ENCODE data around the gene RGS18. TPM values are rescaled to one million over a fixed set of nuclear protein-coding genes. Genes with fewer than 3 reads are reported as not detected.

Gene RGS18, protein sequence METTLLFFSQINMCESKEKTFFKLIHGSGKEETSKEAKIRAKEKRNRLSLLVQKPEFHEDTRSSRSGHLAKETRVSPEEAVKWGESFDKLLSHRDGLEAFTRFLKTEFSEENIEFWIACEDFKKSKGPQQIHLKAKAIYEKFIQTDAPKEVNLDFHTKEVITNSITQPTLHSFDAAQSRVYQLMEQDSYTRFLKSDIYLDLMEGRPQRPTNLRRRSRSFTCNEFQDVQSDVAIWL
- polyA plus RNA-seq (2011; rRNA removed) (not detected in 2 replicates), polyA plus RNA-seq (2017; fragmentation: RNase III; extraction: RNeasy Plus Mini Kit Qiagen cat#74134 plus additional on column Dnase treatment) (not detected in 3 replicates), polyA minus RNA-seq (2011; rRNA and poly(A)+ RNA removed) (not detected in 2 replicates)
- polyA plus RNA-seq (2012; cell fraction: cytosol; rRNA removed) = not detected in 2 replicates
- polyA plus RNA-seq (2012; cell fraction: nucleus; rRNA removed) = not detected in 2 replicates

DNA sequence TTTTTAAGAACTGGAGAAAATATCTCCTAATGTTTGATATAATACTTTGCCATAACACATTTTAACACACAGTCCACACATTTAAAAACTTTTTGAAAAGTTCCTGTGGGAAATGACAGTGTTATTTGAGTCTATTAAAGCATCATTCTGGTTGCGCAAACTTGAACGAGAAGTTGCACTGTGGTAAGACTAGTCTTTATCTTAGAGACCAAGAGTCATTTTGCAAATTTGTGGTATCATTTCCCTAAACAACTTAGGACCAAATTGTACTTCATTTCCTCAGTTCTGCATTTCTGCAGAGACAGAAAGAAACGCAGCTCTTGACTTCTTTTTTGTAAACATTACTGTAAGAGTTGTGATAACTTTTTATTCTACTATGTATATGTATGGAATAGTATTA, at the start of gene RGS18:
Gene RGS18 (plus strand): TSS at position 282 of the 400 bp plus-strand sequence. CDS start 176 bp downstream, outside the sequence.
- CTCF ChIA-PET = no interaction called here
- FAIRE-seq (no peak), ATAC-seq (no peak), DNase-seq (ENCODE audit: low read depth in 1 of 2, low spot score in 1 of 2) (no peak)
- WGBS (ENCODE audit: missing lambda C conversion rate) = 65% methylated on average over 3 of the region's 3 CpGs
- TF ChIP-seq CEBPB (IDR thresholded peaks at IDR 0.05) (0 out of 4 replicates have a peak, but pooled peaks of 1 of the 2 experiments have one; percentile 13), KDM1A (IDR thresholded peaks at IDR 0.05; ENCODE audit: low read depth) (no peak)
- Histone ChIP-seq H3K9me3 (no peaks in the 10 kb centered on the region), H3K4me3 (no peak within 1 kb of the TSS), H3K4me2 (no peak within 1 kb of the TSS), H3K4me1 (no peaks in the 10 kb centered on the region), H3K27ac (no peak within 1 kb of the TSS)
- POLR2A ChIA-PET = no interaction called here

DNA sequence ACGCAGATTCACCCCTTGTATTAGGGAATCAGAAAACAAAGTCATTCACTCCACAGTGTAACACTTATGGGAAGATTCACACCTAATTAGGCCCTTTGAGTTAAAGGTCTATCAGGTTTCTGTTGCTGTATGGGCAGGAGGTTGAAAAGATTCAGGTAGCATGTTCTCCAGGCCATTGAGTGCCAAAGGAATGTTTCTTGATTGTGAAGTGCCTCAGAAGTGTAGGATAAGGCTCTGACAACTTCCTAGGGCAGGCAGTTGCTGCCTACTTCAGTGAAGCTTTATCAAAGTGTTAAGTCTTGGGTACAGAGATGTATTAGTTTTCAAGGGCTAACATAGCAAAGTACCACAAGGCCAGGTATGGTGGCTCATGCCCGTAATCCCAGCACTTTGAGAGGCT, 48.7 kb upstream of the RGS18 start:
- DNase-seq (ENCODE audit: low read depth in 1 of 2, low spot score in 1 of 2) = no peak
- TF ChIP-seq BHLHE40 (IDR thresholded peaks at IDR 0.05; ENCODE audit: low read depth, low read length) = no peak
- TF ChIP-seq CBX8 (IDR thresholded peaks at IDR 0.05) = no peak
- TF ChIP-seq, protein P1, sequence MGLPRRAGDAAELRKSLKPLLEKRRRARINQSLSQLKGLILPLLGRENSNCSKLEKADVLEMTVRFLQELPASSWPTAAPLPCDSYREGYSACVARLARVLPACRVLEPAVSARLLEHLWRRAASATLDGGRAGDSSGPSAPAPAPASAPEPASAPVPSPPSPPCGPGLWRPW (IDR thresholded peaks at IDR 0.05) = no peak
- no peak for TF ChIP-seq POLR2AphosphoS2 (conservative IDR thresholded peaks at IDR 0.05; ENCODE audit: low read length)
- no peak for TF ChIP-seq NPAS2 (CRISPR knock-in tag; IDR thresholded peaks at IDR 0.05; ENCODE audit: borderline replicate concordance)
- TF ChIP-seq, protein P2, sequence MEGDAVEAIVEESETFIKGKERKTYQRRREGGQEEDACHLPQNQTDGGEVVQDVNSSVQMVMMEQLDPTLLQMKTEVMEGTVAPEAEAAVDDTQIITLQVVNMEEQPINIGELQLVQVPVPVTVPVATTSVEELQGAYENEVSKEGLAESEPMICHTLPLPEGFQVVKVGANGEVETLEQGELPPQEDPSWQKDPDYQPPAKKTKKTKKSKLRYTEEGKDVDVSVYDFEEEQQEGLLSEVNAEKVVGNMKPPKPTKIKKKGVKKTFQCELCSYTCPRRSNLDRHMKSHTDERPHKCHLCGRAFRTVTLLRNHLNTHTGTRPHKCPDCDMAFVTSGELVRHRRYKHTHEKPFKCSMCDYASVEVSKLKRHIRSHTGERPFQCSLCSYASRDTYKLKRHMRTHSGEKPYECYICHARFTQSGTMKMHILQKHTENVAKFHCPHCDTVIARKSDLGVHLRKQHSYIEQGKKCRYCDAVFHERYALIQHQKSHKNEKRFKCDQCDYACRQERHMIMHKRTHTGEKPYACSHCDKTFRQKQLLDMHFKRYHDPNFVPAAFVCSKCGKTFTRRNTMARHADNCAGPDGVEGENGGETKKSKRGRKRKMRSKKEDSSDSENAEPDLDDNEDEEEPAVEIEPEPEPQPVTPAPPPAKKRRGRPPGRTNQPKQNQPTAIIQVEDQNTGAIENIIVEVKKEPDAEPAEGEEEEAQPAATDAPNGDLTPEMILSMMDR (IDR thresholded peaks at IDR 0.05) = no peak
- no peak for TF ChIP-seq HOXA7 (CRISPR knock-in tag; IDR thresholded peaks at IDR 0.05)
- TF ChIP-seq ZFP36 (IDR thresholded peaks at IDR 0.05; ENCODE audit: borderline replicate concordance, partially characterized antibody) = no peak
- TF ChIP-seq ZNF302 (CRISPR knock-in tag; IDR thresholded peaks at IDR 0.05) = no peak
- no peak for TF ChIP-seq ZSCAN20 (CRISPR knock-in tag; IDR thresholded peaks at IDR 0.05)
- no peak for TF ChIP-seq PHF8 (IDR thresholded peaks at IDR 0.05; ENCODE audit: borderline replicate concordance, low read depth)
- no peak for TF ChIP-seq RFX5 (IDR thresholded peaks at IDR 0.05)
- no peak for TF ChIP-seq RAD21 (conservative IDR thresholded peaks at IDR 0.05 in 1 of 2, IDR thresholded peaks at IDR 0.05 in 1 of 2)
- no peak for TF ChIP-seq KDM5A (IDR thresholded peaks at IDR 0.05)
- TF ChIP-seq JUNB (IDR thresholded peaks at IDR 0.05) = no peak
- TF ChIP-seq CEBPB (IDR thresholded peaks at IDR 0.05) = no peak
- TF ChIP-seq HEYL (CRISPR knock-in tag; IDR thresholded peaks at IDR 0.05) = no peak
- no peak overlapping the region for H3K4me2 ChIP-seq
- no peaks in the 10 kb centered on the region for H3K4me1 ChIP-seq
- no peak for FAIRE-seq
- no peak overlapping the region for H3K27ac ChIP-seq
- POLR2A ChIA-PET = no interaction called here
- H3K4me3 ChIP-seq = no peak overlapping the region
- WGBS (ENCODE audit: missing lambda C conversion rate) = 80% methylated on average over 2 of the region's 2 CpGs
- H3K9me3 ChIP-seq = no peaks in the 10 kb centered on the region
- ATAC-seq = no peak
- CTCF ChIA-PET = no interaction called here

DNA sequence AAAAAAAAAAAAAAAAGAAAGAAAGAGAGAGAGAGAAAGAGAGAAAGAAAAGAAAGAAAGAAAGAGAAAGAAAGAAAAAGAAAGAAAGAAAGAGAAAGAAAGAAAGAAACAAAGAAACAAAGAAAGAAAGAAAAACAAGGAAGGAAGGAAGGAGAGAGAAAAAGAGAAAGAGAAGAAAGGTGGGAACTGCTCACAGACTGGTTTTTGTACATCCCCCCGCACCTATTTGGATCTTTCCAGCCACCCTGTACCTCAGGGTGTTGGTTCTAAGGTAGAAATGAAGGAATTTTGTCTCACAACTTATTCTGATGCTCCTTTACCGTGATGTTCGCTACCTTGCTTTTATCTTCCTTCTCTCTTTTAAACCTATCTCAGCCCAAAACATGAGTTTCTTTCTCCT, 43.3 kb upstream of the RGS18 start:
- TF ChIP-seq MAZ (IDR thresholded peaks at IDR 0.05; ENCODE audit: borderline replicate concordance, low read depth, low read length) (no peak), ZFP36 (IDR thresholded peaks at IDR 0.05; ENCODE audit: borderline replicate concordance, partially characterized antibody) (no peak), EP300 (IDR thresholded peaks at IDR 0.05) (no peak), POLR2A (IDR thresholded peaks at IDR 0.05; ENCODE audit: low read length) (no peak), CBX8 (IDR thresholded peaks at IDR 0.05) (no peak), TP53 (CRISPR knock-in tag; IDR thresholded peaks at IDR 0.05) (no peak), EHMT2 (IDR thresholded peaks at IDR 0.05; ENCODE audit: low read depth) (no peak), TFCP2L1 (CRISPR knock-in tag; IDR thresholded peaks at IDR 0.05) (no peak), CEBPB (IDR thresholded peaks at IDR 0.05) (no peak), GATA3 (IDR thresholded peaks at IDR 0.05; ENCODE audit: borderline replicate concordance) (no peak), NR3C1 (IDR thresholded peaks at IDR 0.05) (no peak), BHLHE40 (IDR thresholded peaks at IDR 0.05; ENCODE audit: low read depth, low read length) (no peak), FOSB (CRISPR knock-in tag; IDR thresholded peaks at IDR 0.05) (no peak), ZSCAN20 (CRISPR knock-in tag; IDR thresholded peaks at IDR 0.05) (no peak), HDAC2 (IDR thresholded peaks at IDR 0.05) (no peak), HOXA7 (CRISPR knock-in tag; IDR thresholded peaks at IDR 0.05) (no peak), MYC (IDR thresholded peaks at IDR 0.05; ENCODE audit: borderline replicate concordance, low read length) (no peak), NPAS2 (CRISPR knock-in tag; IDR thresholded peaks at IDR 0.05; ENCODE audit: borderline replicate concordance) (no peak)
- TF ChIP-seq, protein P3, sequence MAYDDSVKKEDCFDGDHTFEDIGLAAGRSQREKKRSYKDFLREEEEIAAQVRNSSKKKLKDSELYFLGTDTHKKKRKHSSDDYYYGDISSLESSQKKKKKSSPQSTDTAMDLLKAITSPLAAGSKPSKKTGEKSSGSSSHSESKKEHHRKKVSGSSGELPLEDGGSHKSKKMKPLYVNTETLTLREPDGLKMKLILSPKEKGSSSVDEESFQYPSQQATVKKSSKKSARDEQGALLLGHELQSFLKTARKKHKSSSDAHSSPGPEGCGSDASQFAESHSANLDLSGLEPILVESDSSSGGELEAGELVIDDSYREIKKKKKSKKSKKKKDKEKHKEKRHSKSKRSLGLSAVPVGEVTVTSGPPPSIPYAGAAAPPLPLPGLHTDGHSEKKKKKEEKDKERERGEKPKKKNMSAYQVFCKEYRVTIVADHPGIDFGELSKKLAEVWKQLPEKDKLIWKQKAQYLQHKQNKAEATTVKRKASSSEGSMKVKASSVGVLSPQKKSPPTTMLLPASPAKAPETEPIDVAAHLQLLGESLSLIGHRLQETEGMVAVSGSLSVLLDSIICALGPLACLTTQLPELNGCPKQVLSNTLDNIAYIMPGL (CRISPR knock-in tag; IDR thresholded peaks at IDR 0.05; ENCODE audit: borderline replicate concordance) = no peak
- FAIRE-seq = no peak
- DNase-seq (ENCODE audit: low read depth in 1 of 2, low spot score in 1 of 2) = no peak
- 55% methylated on average over 3 of the region's 3 CpGs for WGBS (ENCODE audit: missing lambda C conversion rate)
- POLR2A ChIA-PET = no interaction called here
- no peaks in the 10 kb centered on the region for H3K4me1 ChIP-seq
- H3K9me3 ChIP-seq = no peaks in the 10 kb centered on the region
- no peak overlapping the region for H3K4me2 ChIP-seq
- ATAC-seq = no peak
- no peak overlapping the region for H3K4me3 ChIP-seq
- CTCF ChIA-PET = no interaction called here
- no peak overlapping the region for H3K27ac ChIP-seq
